Activated T-cell treated with anti-CD3 and anti-CD28 coated beads, Interleukin-2, amount 50 U/mL, for 72 hours (primary cell): ENCODE data around the gene TBC1D14. TPM values are rescaled to one million over a fixed set of nuclear protein-coding genes. Genes with fewer than 3 reads are reported as not detected.

Experiments used
- ATAC-seq, 2 donors: fragments of 150-1000 bp; cut with Tn5 transposase; replicated peaks in 1 of 2; 2 replicates each; pipeline ENCODE4 v1.10.0; 2021; ENCODE audit warnings: moderate library complexity in 2 of 2, mild to moderate bottlenecking in 1 of 2
- DNase-seq, 2 donors: peaks; one replicate each; pipeline ENCODE4 v3.0.0; 2021 to 2022; ENCODE audit warnings: mixed read lengths in 1 of 2
- H3K27ac Mint-ChIP-seq: one replicate; pipeline ENCODE4 v1.8.0; 2022; ENCODE audit warnings: mild to moderate bottlenecking, moderate library complexity, mixed read lengths
- H3K27me3 Mint-ChIP-seq: one replicate; pipeline ENCODE4 v1.8.0; 2022; ENCODE audit warnings: low read depth, mixed read lengths
- H3K36me3 Mint-ChIP-seq, 2 donors: one replicate each; pipeline ENCODE4 v1.8.0; 2022; ENCODE audit warnings: mixed read lengths in 2 of 2, mild to moderate bottlenecking in 1 of 2; ENCODE audit not compliant: insufficient read depth in 2 of 2
- H3K4me1 Mint-ChIP-seq: one replicate; pipeline ENCODE4 v1.8.0; 2022; ENCODE audit warnings: low read depth, mixed read lengths
- H3K4me3 Mint-ChIP-seq, 2 donors: one replicate each; pipeline ENCODE4 v1.8.0; 2022; ENCODE audit warnings: mild to moderate bottlenecking in 2 of 2, mixed read lengths in 2 of 2, moderate library complexity in 2 of 2
- H3K9me3 Mint-ChIP-seq, 2 donors: one replicate each; pipeline ENCODE4 v1.8.0; 2022; ENCODE audit warnings: mixed read lengths in 2 of 2
- total RNA-seq, 2 donors: library from RNA; stranded (reverse); gene quantifications; one replicate each; pipeline ENCODE4 v1.2.3, GENCODE V29; 2022

The TBC1D14 gene
- total RNA-seq, 2 donors from 2014 or later, result 26.5 to 32.4 TPM

DNA sequence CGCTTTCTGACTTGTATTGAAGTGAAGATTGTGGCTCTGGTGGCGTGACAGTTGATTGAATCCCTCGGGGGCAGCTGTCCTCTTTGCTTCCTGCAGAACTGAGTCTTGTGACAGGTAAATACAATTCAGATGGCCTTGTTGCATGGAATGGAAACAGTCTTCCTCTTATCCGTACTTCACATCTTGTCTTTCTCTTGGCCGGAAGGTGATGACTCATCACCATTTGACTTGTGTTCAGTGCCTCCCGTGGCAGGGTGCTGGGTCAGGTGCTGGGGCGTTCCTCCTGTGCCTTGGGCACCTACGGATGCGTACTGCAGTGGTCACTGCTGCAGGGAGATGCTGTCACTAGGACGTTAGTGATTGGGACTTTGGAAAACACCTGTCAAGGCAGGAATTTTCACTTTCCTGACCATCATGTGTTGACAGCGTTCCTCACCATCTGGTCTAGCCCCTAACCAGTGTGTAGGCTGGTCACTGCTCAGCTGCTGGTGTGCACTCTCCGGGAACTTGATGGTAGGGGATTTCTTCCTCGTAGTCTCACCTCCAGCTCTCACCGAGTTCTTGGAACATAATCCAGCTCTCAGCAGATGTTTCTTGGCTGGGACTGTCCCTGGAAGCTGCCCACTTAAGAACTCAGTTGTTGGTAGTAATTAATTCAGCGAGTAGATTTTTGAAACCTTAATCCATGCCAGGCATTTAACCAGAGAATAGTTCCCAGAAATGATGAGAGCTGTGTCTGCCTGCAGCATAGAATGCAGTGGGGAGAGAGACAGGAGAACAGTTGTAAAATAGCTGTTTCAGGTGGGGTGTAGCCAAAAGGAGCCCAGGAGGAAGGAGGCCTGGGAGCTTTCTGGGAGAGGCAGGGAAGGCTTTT lies 7.2 kb downstream of the TBC1D14 start:
- ATAC-seq (peak; percentile 85 to 91), DNase-seq (peak; percentile 74 to 75)
- Mint-ChIP-seq H3K4me1 (peaks cover 75% of the 10 kb centered on the region), H3K9me3 (no peaks in the 10 kb centered on the region), H3K36me3 (peaks cover 0 to 2% of the 10 kb centered on the region in 2 donors), H3K4me3 (peak overlapping the region; percentile 64 to 87), H3K27me3 (no peaks in the 10 kb centered on the region), H3K27ac (peak overlapping the region; percentile 90)

DNA sequence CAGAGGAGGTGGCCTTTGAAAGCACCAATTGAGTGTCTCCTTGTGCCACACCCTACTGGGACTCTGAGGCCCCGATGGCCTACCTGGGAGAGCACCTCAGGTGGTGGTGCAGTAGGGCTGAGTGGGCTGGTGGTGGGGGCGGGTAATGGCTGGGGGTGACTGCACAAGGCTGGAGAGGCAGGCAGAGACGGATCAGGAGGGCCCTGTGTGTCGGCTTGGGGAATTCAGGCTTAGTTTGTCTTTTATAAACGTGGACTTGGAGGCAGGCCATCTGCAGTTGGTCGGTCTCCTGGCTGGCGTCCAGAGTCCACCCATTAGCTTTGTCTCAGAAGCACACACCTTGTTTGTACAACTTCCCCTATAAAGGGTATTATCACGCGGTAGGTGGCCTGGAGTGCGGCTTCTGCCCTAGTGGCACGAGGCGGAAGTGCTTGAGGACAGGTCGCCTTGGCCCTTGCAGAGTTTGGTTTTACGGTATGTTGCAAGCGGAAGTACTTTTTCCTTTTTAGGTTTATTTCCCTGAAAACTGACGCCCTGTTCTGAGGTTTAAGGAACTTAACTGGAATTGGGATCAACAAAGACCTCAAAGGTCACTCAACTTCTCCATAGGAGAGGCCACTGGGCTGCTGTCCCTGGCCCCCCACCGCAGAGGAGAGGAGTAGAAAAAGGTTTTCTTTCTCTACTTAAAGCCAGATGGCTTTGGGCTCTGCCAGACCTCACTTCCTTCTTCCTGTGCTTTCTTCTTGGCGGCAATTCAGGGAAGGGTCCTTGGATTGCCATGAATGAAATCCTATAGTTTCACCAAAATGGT lies 8.0 kb downstream of the TBC1D14 start:
- H3K27me3 Mint-ChIP-seq, result no peaks in the 10 kb centered on the region
- H3K4me1 Mint-ChIP-seq, result peaks cover 78% of the 10 kb centered on the region
- H3K27ac Mint-ChIP-seq, result peak overlapping the region; percentile 90
- peak; percentile 56 to 68 for ATAC-seq
- H3K9me3 Mint-ChIP-seq, result no peaks in the 10 kb centered on the region
- H3K36me3 Mint-ChIP-seq, result peaks cover 0 to 2% of the 10 kb centered on the region in 2 donors
- DNase-seq, result peak; percentile 64 to 68
- peak overlapping the region; percentile 64 to 87 for H3K4me3 Mint-ChIP-seq

GRCh38 chr4:6918338-6918737 lies 8.7 kb downstream of the TBC1D14 start:
- peak overlapping the region; percentile 64 to 87 for H3K4me3 Mint-ChIP-seq

DNA sequence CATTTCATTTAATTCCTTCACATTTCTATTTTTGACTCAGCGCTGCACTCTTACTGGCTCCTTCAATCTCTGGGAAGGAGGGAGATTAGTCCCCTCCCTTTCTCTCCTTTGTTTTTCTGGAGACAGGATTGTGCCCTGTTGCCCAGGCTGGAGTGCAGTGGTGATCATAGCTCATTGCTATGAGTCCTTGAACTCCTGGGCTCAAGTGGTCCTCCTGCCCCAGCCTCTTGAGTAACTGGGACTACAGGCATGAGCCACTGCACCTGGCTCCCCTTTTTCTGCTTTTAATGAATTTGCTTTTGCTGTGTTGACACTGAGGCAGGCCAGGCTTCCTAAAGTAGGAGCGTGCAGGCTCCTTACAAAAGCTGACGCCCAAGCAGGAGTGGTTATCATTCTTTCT lies 10.5 kb downstream of the TBC1D14 start:
- Mint-ChIP-seq H3K27me3 (no peaks in the 10 kb centered on the region), H3K9me3 (no peaks in the 10 kb centered on the region), H3K36me3 (peaks cover 0 to 7% of the 10 kb centered on the region in 2 donors), H3K27ac (peak overlapping the region; percentile 70), H3K4me1 (peaks cover 78% of the 10 kb centered on the region), H3K4me3 (no peak overlapping the region)
- ATAC-seq (no peak), DNase-seq (no peak)

More at GRCh38 chr4:6918338-6918737, 8.7 kb downstream of the TBC1D14 start:
- no peaks in the 10 kb centered on the region for H3K9me3 Mint-ChIP-seq
- ATAC-seq, result peak; percentile 25 to 29
- peaks cover 0 to 2% of the 10 kb centered on the region in 2 donors for H3K36me3 Mint-ChIP-seq
- H3K27ac Mint-ChIP-seq, result peak overlapping the region; percentile 90
- peaks cover 79% of the 10 kb centered on the region for H3K4me1 Mint-ChIP-seq
- H3K27me3 Mint-ChIP-seq, result no peaks in the 10 kb centered on the region
- peak in 1 of 2 donors; percentile 30 for DNase-seq

- DNase-seq (no peak), ATAC-seq (no peak)
- Mint-ChIP-seq H3K27ac (no peak overlapping the region), H3K9me3 (no peaks in the 10 kb centered on the region), H3K27me3 (no peaks in the 10 kb centered on the region), H3K4me3 (no peak overlapping the region), H3K4me1 (peaks cover 78% of the 10 kb centered on the region), H3K36me3 (peaks cover 4 to 8% of the 10 kb centered on the region in 2 donors)
These were observed 13.9 kb downstream of the TBC1D14 start for GRCh38 chr4:6923507-6923906.

DNA sequence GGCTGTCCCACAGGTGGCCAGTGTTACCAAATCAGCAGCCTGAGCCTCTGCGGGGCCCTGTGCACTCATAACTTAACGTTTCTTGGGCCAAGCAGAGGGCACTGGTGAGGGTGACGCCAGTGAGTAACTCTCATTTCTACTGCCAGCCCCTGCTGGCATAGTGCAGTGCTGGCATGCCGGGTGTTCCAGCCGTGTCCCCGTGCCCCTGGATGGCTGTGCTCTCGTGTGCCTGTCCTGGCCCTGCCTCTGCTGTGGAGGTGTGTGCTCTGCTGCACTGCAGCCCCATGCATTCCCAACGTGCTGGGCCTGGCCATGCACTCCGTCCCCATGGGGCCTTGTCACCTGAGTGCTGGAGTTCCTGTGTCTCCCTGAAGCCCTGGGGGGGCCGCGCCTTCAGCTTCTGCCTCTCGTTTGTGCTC lies 14.7 kb downstream of the TBC1D14 start:
- no peak overlapping the region for H3K27ac Mint-ChIP-seq
- peaks cover 78% of the 10 kb centered on the region for H3K4me1 Mint-ChIP-seq
- ATAC-seq (no peak), DNase-seq (no peak)
- H3K4me3 Mint-ChIP-seq, result peak overlapping the region in 1 of 2 donors; percentile 82
- no peaks in the 10 kb centered on the region for H3K27me3 Mint-ChIP-seq
- H3K9me3 Mint-ChIP-seq, result no peaks in the 10 kb centered on the region
- H3K36me3 Mint-ChIP-seq, result peaks cover 4 to 6% of the 10 kb centered on the region in 2 donors

GRCh38 chr4:6925357-6925836 lies 15.8 kb downstream of the TBC1D14 start:
- ATAC-seq (peak; percentile 48 to 66), DNase-seq (peak; percentile 28 to 45)
- Mint-ChIP-seq H3K9me3 (no peaks in the 10 kb centered on the region), H3K27ac (peak overlapping the region; percentile 51), H3K36me3 (peaks cover 5 to 6% of the 10 kb centered on the region in 2 donors), H3K4me3 (peak overlapping the region; percentile 82 to 89), H3K4me1 (peaks cover 79% of the 10 kb centered on the region), H3K27me3 (no peaks in the 10 kb centered on the region)

GRCh38 chr4:6926081-6926480 lies 16.5 kb downstream of the TBC1D14 start:
- peak; percentile 29 to 38 for ATAC-seq

GRCh38 chr4:6926681-6927478 lies 17.3 kb downstream of the TBC1D14 start:
- peak; percentile 59 to 63 for DNase-seq
- H3K36me3 Mint-ChIP-seq, result peaks cover 8 to 10% of the 10 kb centered on the region in 2 donors

More at GRCh38 chr4:6926081-6926480, 16.5 kb downstream of the TBC1D14 start:
- Mint-ChIP-seq H3K27ac (peak overlapping the region; percentile 95), H3K4me3 (peak overlapping the region; percentile 82 to 89), H3K36me3 (peaks cover 5 to 6% of the 10 kb centered on the region in 2 donors), H3K27me3 (no peaks in the 10 kb centered on the region), H3K4me1 (peaks cover 73% of the 10 kb centered on the region), H3K9me3 (no peaks in the 10 kb centered on the region)
- DNase-seq, result no peak

GRCh38 chr4:6928081-6928480 lies 18.5 kb downstream of the TBC1D14 start:
- Mint-ChIP-seq H3K27me3 (no peaks in the 10 kb centered on the region), H3K9me3 (no peaks in the 10 kb centered on the region), H3K27ac (peak overlapping the region; percentile 95), H3K4me3 (peak overlapping the region in 1 of 2 donors; percentile 89), H3K4me1 (peaks cover 66% of the 10 kb centered on the region), H3K36me3 (peaks cover 8 to 10% of the 10 kb centered on the region in 2 donors)
- ATAC-seq, result no peak
- no peak for DNase-seq

More at GRCh38 chr4:6926681-6927478, 17.3 kb downstream of the TBC1D14 start:
- Mint-ChIP-seq H3K27me3 (no peaks in the 10 kb centered on the region), H3K4me3 (peak overlapping the region; percentile 82 to 89), H3K9me3 (no peaks in the 10 kb centered on the region), H3K4me1 (peaks cover 73% of the 10 kb centered on the region), H3K27ac (peak overlapping the region; percentile 95)
- peak; percentile 74 to 75 for ATAC-seq

GRCh38 chr4:6929339-6929811 lies 19.7 kb downstream of the TBC1D14 start:
- no peak for DNase-seq
- Mint-ChIP-seq H3K4me3 (peak overlapping the region in 1 of 2 donors; percentile 12), H3K9me3 (no peaks in the 10 kb centered on the region), H3K27me3 (no peaks in the 10 kb centered on the region), H3K36me3 (peaks cover 14 to 17% of the 10 kb centered on the region in 2 donors), H3K27ac (no peak overlapping the region), H3K4me1 (peaks cover 76% of the 10 kb centered on the region)
- no peak for ATAC-seq
